Heart right ventricle (tissue), 16 donors: ENCODE data around the gene TRAK1. TPM values are rescaled to one million over a fixed set of nuclear protein-coding genes. Genes with fewer than 3 reads are reported as not detected.
A peak's percentile ranks its signal among the peaks of the same experiment; 100 is the strongest.

ENCODE experiments used
- ATAC-seq, 8 donors: fragments of 200-7000 bp; cut with Tn5 transposase; one replicate each; pipeline ENCODE4 v1.9.1; 2020; ENCODE audit warnings: mild to moderate bottlenecking in 8 of 8, moderate library complexity in 8 of 8, moderate number of reproducible peaks in 1 of 8
- DNase-seq, 2 donors: peaks; one replicate each; pipeline ENCODE4 v3.0.0-alpha.2; 2020
- H3K27ac ChIP-seq, 10 donors: fragments of 200-600 bp; sonication (generic) in 2 of 10; one replicate each; pipeline versions ENCODE4 v1.5.0 to v1.8.0; 2020 to 2022; ENCODE audit warnings: mild to moderate bottlenecking in 3 of 10
- H3K27me3 ChIP-seq, 7 donors: fragments of 200-600 bp; one replicate each; pipeline ENCODE4 v1.8.0; 2021 to 2022; ENCODE audit warnings: mild to moderate bottlenecking in 2 of 7
- H3K36me3 ChIP-seq, 9 donors: fragments of 200-600 bp; sonication (generic) in 1 of 9; one replicate each; pipeline versions ENCODE4 v1.5.0 to v1.8.0; 2020 to 2022; ENCODE audit warnings: mild to moderate bottlenecking in 2 of 9
- H3K4me1 ChIP-seq, 9 donors: fragments of 200-600 bp; sonication (generic) in 1 of 9; one replicate each; pipeline versions ENCODE4 v1.5.0 to v1.8.0; 2020 to 2022; ENCODE audit warnings: mild to moderate bottlenecking in 4 of 9
- H3K4me3 ChIP-seq, 10 donors: fragments of 200-600 bp; sonication (generic) in 2 of 10; one replicate each; pipeline versions ENCODE4 v1.5.0 to v1.8.0; 2020 to 2022; ENCODE audit warnings: mild to moderate bottlenecking in 7 of 10, moderate library complexity in 2 of 10
- H3K9me3 ChIP-seq, 11 donors: fragments of 200-600 bp in 10 of 11; sonication (generic) in 2 of 11; one replicate each; pipeline versions ENCODE4 v1.5.0 to v1.8.0; 2013 to 2022; ENCODE audit warnings: mild to moderate bottlenecking in 2 of 11, control low read depth in 1 of 11, moderate library complexity in 1 of 11
- whole genome bisulfite sequencing, 2 donors: extraction: QIAGEN DNeasy Blood & Tissue Kit; methylation state at CpG; one replicate each; pipeline ENCODE4 v1.1.7; 2013; ENCODE audit warnings: inconsistent platforms in 1 of 2; 5-methylcytosine and 5-hydroxymethylcytosine counted together
- intact Hi-C, 10 donors: fragments of 100-400 bp; cut with DNase I; formaldehyde crosslinking; loops; one replicate each; pipeline versions ENCODE4 v1.11.1 to v1.14.2; 2022
- polyA plus RNA-seq, 2 donors: library from polyadenylated mRNA; stranded (reverse); fragments of 200-250 nt; gene quantifications; one replicate each; pipeline ENCODE4 v1.2.3, GENCODE V29; 2013
- total RNA-seq, 10 donors: library from RNA; stranded (reverse); fragmentation: NEBNext Ultra II Directional in 3 of 10; extraction: Animal tissue kit (Norgen Biotek cat#: 25700) in 3 of 10; gene quantifications; one replicate each; pipeline versions ENCODE4 v1.2.1 to v1.2.4, GENCODE V29; 2021 to 2023
- TF ChIP-seq, protein P1 (sequence below), 9 donors: fragments of 200-600 bp; sonication (generic) in 2 of 9; IDR thresholded peaks; one replicate each; pipeline versions ENCODE4 v1.5.0 to v1.8.0; 2021 to 2022; ENCODE audit warnings: antibody characterized with exemption in 9 of 9, mild to moderate bottlenecking in 5 of 9, moderate library complexity in 1 of 9
- donor health status: Arrhythmogenic right ventricular cardiomyopathy.
- donor health status: ischemic (EF 13 %, LVEDD 7.1; RV severe dilation, severe dysfunction).
- donor health status: healthy with polysubstance abuse.
- donor health status: DM: no; HTN: yes; CAD: no.
- donor health status: DM: no; HTN: no; CAD: no.
- donor health status: ischemic (EF 25% LVEDD 6.9; RV normal size, moderate dysfunction).
- donor health status: ischemic (EF 25% LVEDD 5.7; RV mildly dilated, moderate dysfunction).
- donor health status: healthy.
- donor health status: DM: yes; HTN: yes; CAD: no.
- donor health status: Ischemic cardiomyopathy.
- donor health status: ischemic (EF 35%, LVEDD 5.7; RV mildly dilated, moderate dysfunction).
- donor health status: nonischemic (EF 11% LVEDD 7.7; RV severe dilation, severe dysfunction).
- donor health status: DM: yes; HTN: yes; CAD: no.
- donor health status: PGD.
- donor health status: ischemic (EF 29% LVEDD 5.4; RV normal size, mild dysfunction).
- donor health status: nonischemic (EF 23%, LVEDD 6.1; RV moderate dilation, normal function).

Gene TRAK1
- total and polyA plus RNA-seq, 12 donors = 35.5 to 423 (median 303) TPM

DNA sequence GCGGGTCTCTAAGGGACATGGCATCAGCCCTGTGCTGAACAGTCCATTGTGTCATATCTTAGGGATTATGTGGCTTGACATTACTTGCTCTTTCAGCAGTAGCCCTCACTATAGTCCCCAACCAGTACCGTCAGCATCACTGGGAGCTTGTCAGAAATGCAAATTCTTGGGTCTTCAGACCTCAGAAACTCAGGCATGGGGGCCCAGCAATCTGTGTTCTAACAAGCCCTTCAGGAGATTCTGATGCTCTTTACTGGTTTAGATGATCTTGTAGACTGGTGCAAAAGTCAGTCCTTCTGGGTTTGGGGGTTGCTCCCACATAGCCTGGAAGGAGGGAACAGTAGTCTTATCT lies 39.0 kb upstream of the TRAK1 start:
- ATAC-seq (peak in 5 of 8 donors; percentile 2 to 33 (median 23)), DNase-seq (no peak)
- Histone ChIP-seq H3K9me3 (no peaks in the 10 kb centered on the region), H3K27me3 (no peaks in the 10 kb centered on the region), H3K27ac (peak overlapping the region; percentile 33 to 95 (median 75)), H3K4me3 (no peak overlapping the region), H3K4me1 (peaks cover 22 to 99% (median 65%) of the 10 kb centered on the region in 9 donors), H3K36me3 (no peaks in the 10 kb centered on the region)
- 63 to 66% methylated on average over 2 of the region's 2 CpGs for WGBS, 2 donors
- TF ChIP-seq, protein P1, sequence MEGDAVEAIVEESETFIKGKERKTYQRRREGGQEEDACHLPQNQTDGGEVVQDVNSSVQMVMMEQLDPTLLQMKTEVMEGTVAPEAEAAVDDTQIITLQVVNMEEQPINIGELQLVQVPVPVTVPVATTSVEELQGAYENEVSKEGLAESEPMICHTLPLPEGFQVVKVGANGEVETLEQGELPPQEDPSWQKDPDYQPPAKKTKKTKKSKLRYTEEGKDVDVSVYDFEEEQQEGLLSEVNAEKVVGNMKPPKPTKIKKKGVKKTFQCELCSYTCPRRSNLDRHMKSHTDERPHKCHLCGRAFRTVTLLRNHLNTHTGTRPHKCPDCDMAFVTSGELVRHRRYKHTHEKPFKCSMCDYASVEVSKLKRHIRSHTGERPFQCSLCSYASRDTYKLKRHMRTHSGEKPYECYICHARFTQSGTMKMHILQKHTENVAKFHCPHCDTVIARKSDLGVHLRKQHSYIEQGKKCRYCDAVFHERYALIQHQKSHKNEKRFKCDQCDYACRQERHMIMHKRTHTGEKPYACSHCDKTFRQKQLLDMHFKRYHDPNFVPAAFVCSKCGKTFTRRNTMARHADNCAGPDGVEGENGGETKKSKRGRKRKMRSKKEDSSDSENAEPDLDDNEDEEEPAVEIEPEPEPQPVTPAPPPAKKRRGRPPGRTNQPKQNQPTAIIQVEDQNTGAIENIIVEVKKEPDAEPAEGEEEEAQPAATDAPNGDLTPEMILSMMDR (IDR thresholded peaks at IDR 0.05) = no peak
- intact Hi-C loops = loop anchor here in 1 of 10 donors (5.0 kb wide), 1 partner anchor 35 kb away; no protein-coding TSS in a partner anchor

DNA sequence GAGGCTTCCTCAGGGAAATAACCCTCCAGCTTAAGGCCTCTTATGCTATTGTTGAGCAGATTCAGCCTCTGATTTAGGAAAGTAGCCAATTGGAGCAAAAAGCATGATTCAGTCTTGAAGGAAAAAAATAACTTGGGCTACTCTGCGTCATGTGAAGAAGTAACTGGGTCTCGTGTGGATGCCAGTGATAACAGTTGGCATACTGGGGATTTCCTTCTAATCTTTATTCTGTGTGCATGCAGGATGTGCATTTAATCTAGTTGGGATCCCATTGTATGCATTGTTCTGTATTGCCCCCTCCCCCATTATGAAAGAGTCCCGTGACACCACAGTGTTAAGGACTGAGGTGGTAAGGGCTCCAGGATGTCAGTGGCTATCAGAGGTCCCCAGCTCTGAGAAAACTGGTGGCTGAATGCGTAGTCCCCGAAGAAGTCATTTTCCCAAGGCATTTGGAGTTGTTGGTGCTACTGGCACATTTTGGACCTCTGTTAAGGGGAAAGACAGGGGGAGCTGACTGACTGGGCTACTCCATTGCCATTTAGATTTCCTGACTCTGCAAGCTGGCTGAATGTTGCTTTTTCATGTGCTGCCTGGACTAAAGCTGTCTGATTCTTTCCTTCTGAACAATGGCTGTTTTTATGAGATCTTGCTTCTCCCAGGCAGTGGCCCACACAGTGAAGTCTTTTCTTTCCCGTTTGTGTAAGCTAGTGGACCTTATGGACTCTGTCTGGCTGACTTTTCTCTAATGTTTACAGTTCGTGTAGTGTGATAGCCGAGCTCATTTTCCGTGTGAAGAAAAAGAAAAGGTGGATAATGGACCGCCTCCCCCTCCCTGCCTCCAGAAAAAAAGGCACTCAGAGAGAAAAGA lies 38.4 kb upstream of the TRAK1 start:
- DNase-seq (no peak), ATAC-seq (peak; percentile 39 to 66 (median 51))
- intact Hi-C loops = loop anchor here in 1 of 10 donors (5.0 kb wide), 1 partner anchor 35 kb away; no protein-coding TSS in a partner anchor
- peaks cover 22 to 99% (median 69%) of the 10 kb centered on the region in 9 donors for H3K4me1 ChIP-seq
- no peaks in the 10 kb centered on the region for H3K27me3 ChIP-seq
- WGBS, 2 donors = 20 to 21% methylated on average over 10 of the region's 10 CpGs
- TF ChIP-seq, protein P1 (IDR thresholded peaks at IDR 0.05) = peak in 3 of 9 donors; percentile 31 to 46 (median 39)
- H3K4me3 ChIP-seq = peak overlapping the region in 3 of 10 donors; percentile 0 to 27 (median 1)
- H3K9me3 ChIP-seq = no peaks in the 10 kb centered on the region
- H3K27ac ChIP-seq = peak overlapping the region; percentile 33 to 95 (median 75)
- no peaks in the 10 kb centered on the region for H3K36me3 ChIP-seq

DNA sequence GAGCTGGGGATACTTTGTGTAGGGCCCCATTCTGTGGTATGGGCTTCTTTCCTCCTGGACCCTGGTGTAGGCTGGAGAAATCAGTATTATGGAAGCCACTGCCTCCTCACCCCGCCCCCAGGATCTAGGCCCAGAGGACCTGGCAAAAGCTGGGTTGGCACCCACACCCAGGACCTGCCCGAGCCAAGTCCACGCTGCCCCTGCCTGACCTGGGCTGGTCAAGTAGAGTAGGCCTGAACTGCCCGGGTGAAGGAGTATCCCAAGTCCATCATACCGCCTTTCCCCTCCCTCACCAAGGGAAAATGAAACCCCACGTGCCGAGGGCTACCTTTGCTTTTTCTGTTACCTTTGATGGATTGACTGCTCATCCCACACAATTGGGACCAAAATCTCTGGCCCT lies 37.7 kb upstream of the TRAK1 start:
- Histone ChIP-seq H3K36me3 (no peaks in the 10 kb centered on the region), H3K9me3 (no peaks in the 10 kb centered on the region), H3K4me1 (peaks cover 22 to 99% (median 68%) of the 10 kb centered on the region in 9 donors), H3K27ac (peak overlapping the region; percentile 1 to 95 (median 75)), H3K27me3 (no peaks in the 10 kb centered on the region), H3K4me3 (no peak overlapping the region)
- WGBS, 2 donors = 32 to 60% methylated on average over 7 of the region's 7 CpGs
- intact Hi-C loops = loop anchor here in 1 of 10 donors (5.0 kb wide), 1 partner anchor 36 kb away; no protein-coding TSS in a partner anchor
- DNase-seq (peak; percentile 67 to 71), ATAC-seq (peak; percentile 50 to 85 (median 70))
- TF ChIP-seq, protein P1 (IDR thresholded peaks at IDR 0.05) = no peak

DNA sequence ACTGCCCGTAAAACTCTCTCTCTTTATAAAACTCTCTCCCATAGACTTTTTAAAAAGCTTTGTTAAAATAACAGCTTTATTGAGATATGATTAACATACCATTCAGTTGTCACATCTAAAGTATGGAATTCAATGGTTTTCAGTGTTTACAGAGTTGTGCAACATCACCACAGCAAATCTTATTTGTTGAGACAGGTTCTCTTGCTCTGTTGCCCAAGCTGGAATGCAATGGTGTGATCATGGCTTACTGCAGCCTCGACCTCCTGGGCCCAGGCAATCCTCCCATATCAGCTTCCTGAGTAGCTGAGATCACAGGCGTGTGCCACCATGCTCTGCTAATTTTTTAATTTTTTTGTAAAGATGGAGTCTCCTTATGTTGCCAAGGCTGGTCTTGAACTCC lies 35.9 kb upstream of the TRAK1 start:
- DNase-seq (no peak), ATAC-seq (no peak)
- Histone ChIP-seq H3K4me3 (no peak overlapping the region), H3K9me3 (no peaks in the 10 kb centered on the region), H3K27ac (peak overlapping the region in 5 of 10 donors; percentile 33 to 95 (median 84)), H3K27me3 (no peaks in the 10 kb centered on the region), H3K4me1 (peaks cover 22 to 99% (median 70%) of the 10 kb centered on the region in 9 donors), H3K36me3 (no peaks in the 10 kb centered on the region)
- intact Hi-C loops = no loop called here
- TF ChIP-seq, protein P1 (IDR thresholded peaks at IDR 0.05) = no peak
- WGBS, 2 donors = 91 to 94% methylated on average over 3 of the region's 3 CpGs
